A549 (cell line): ENCODE results near the gene JAG2. TPM values are rescaled to one million over a fixed set of nuclear protein-coding genes. Genes with fewer than 3 reads are reported as not detected.
A peak's percentile ranks its signal among the peaks of the same experiment; 100 is the strongest.

Experiments
- ATAC-seq, 2 experiments: fragments of 200-7000 bp in 1 of 2; fragments of >200 bp in 1 of 2; cut with Nextera tagmentation in 1 of 2; cut with Tn5 transposase in 1 of 2; 3 replicates each; pipeline versions ENCODE4 v1.8.0 to v1.9.1; 2018 to 2020; ENCODE audit warnings: mild to moderate bottlenecking in 1 of 2, moderate library complexity in 1 of 2
- CTCF ChIA-PET: fragments of 300-600 bp; sonication (Branson Sonifier 250); formaldehyde crosslinking; extraction: SDS; loops from one replicate; lab custom pipeline; 2021; ENCODE audit warnings: antibody characterized with exemption, inconsistent platforms; lab: Yijun Ruan, JAX
- POLR2A ChIA-PET: fragments of 350-600 bp; formaldehyde crosslinking; extraction: SDS; loops from one replicate; lab custom pipeline; 2021; ENCODE audit warnings: antibody characterized with exemption, inconsistent platforms; lab: Yijun Ruan, JAX
- DNase-seq, 2 experiments: peaks; one replicate each; pipeline versions ENCODE4 v3.0.0 to v3.0.0-alpha.2; 2011 to 2016; ENCODE audit warnings: low read depth in 1 of 2, low spot score in 1 of 2
- FAIRE-seq: peaks from 2 replicates; lab custom pipeline; 2011; peaks lifted over from hg19 to GRCh38; lab: Jason Lieb, UNC
- H3K27ac ChIP-seq, 2 experiments: fragments of >200 bp; sonication (Bioruptor Twin); formaldehyde crosslinking; 3 replicates each; pipeline ENCODE4 v1.5.1; 2016 to 2017
- H3K4me1 ChIP-seq: fragments of >200 bp; sonication (Bioruptor Twin); formaldehyde crosslinking; 3 replicates; pipeline ENCODE4 v1.6.1; 2016
- H3K4me2 ChIP-seq: fragments of >200 bp; sonication (Bioruptor Twin); formaldehyde crosslinking; 3 replicates; pipeline ENCODE4 v1.6.1; 2016
- H3K4me3 ChIP-seq: fragments of >200 bp; sonication (Bioruptor Twin); formaldehyde crosslinking; 3 replicates; pipeline ENCODE4 v1.5.1; 2016
- H3K9me3 ChIP-seq: fragments of >200 bp; sonication (Bioruptor Twin); formaldehyde crosslinking; 3 replicates; pipeline ENCODE4 v1.6.1; 2016
- CEBPB ChIP-seq, 2 experiments: fragments of >200 bp in 1 of 2; sonication (Bioruptor Twin) in 1 of 2; formaldehyde crosslinking in 1 of 2; IDR thresholded peaks; 2 replicates each; pipeline ENCODE4 v1.6.1; 2012 to 2016
- CHD4 ChIP-seq: fragments of 200-600 bp; sonication (generic); IDR thresholded peaks from 2 replicates; pipeline ENCODE4 v1.6.1; 2016; ENCODE audit warnings: antibody characterized with exemption, mild to moderate bottlenecking, borderline replicate concordance
- EHMT2 ChIP-seq: fragments of 200-600 bp; sonication (generic); IDR thresholded peaks from 2 replicates; pipeline ENCODE4 v1.6.1; 2016; ENCODE audit warnings: antibody characterized with exemption, low read depth, mild to moderate bottlenecking, moderate library complexity
- EP300 ChIP-seq, 2 experiments: fragments of >200 bp; sonication (Bioruptor Twin); formaldehyde crosslinking; IDR thresholded peaks; 2 replicates in 1 of 2; 3 replicates in 1 of 2; pipeline ENCODE4 v1.6.1; 2016 to 2017
- HDAC2 ChIP-seq: fragments of 200-600 bp; sonication (generic); IDR thresholded peaks from 2 replicates; pipeline ENCODE4 v1.6.1; 2016
- NPAS2 ChIP-seq: fragments of 250-450 bp; sonication (Bioruptor Pico); IDR thresholded peaks from 2 replicates; pipeline ENCODE4 v1.8.0; 2022; ENCODE audit warnings: mild to moderate bottlenecking, moderate library complexity, borderline replicate concordance
- NR3C1 ChIP-seq: fragments of >200 bp; sonication (Bioruptor Twin); formaldehyde crosslinking; IDR thresholded peaks from 3 replicates; pipeline ENCODE4 v1.6.1; 2017
- RCOR1 ChIP-seq: fragments of 150-350 bp; IDR thresholded peaks from 2 replicates; pipeline ENCODE4 v1.6.1; 2014; ENCODE audit warnings: antibody characterized with exemption, low read length, low read depth
- RNF2 ChIP-seq: fragments of 200-600 bp; sonication (generic); IDR thresholded peaks from 2 replicates; pipeline ENCODE4 v1.6.1; 2016; ENCODE audit warnings: low read depth, mild to moderate bottlenecking, antibody characterized with exemption, moderate library complexity, borderline replicate concordance
- ZNF302 ChIP-seq: fragments of 250-450 bp; sonication (Bioruptor Pico); IDR thresholded peaks from 2 replicates; pipeline ENCODE4 v1.9.0; 2021; ENCODE audit warnings: inconsistent platforms, mild to moderate bottlenecking, moderate library complexity
- ZSCAN20 ChIP-seq: fragments of 250-450 bp; sonication (Bioruptor Pico); IDR thresholded peaks from 2 replicates; pipeline ENCODE4 v1.8.0; 2022; ENCODE audit warnings: mild to moderate bottlenecking, moderate library complexity
- WGBS: methylation state at CpG from one replicate; pipeline ENCODE4 v1.1.6; 2017; ENCODE audit errors: missing lambda C conversion rate; 5-methylcytosine and 5-hydroxymethylcytosine counted together
- polyA plus RNA-seq, 4 experiments: library from polyadenylated mRNA; depleted of rRNA in 3 of 4; stranded (reverse); fragments of >200 nt; fragmentation: RNase III in 1 of 4; extraction: RNeasy Plus Mini Kit Qiagen cat#74134 plus additional on column Dnase treatment in 1 of 4; gene quantifications; 2 replicates in 3 of 4; 3 replicates in 1 of 4; pipeline ENCODE4 v1.2.3, GENCODE V29; 2011 to 2017
- TF ChIP-seq, protein P1 (sequence below): fragments of 250-450 bp; sonication (Bioruptor Pico); IDR thresholded peaks from 2 replicates; pipeline ENCODE4 v1.5.0; 2020; ENCODE audit warnings: low read depth, mild to moderate bottlenecking, moderate library complexity
- TF ChIP-seq, protein P2 (sequence below): fragments of >200 bp; sonication (Bioruptor Twin); formaldehyde crosslinking; IDR thresholded peaks from 3 replicates; pipeline ENCODE4 v1.6.1; 2016
- TF ChIP-seq, protein P3 (sequence below): fragments of >200 bp; sonication (Bioruptor Twin); formaldehyde crosslinking; IDR thresholded peaks from 3 replicates; pipeline ENCODE4 v1.5.1; 2016
- TF ChIP-seq, protein P4 (sequence below): IDR thresholded peaks from 2 replicates; pipeline ENCODE4 v1.6.1; 2012; ENCODE audit warnings: low read depth, borderline replicate concordance
- TF ChIP-seq, protein P5 (sequence below): fragments of 250-450 bp; sonication (Bioruptor Pico); IDR thresholded peaks from 2 replicates; pipeline ENCODE4 v1.5.0; 2021; ENCODE audit warnings: mild to moderate bottlenecking, moderate library complexity, borderline replicate concordance
- TF ChIP-seq, protein P6 (sequence below): fragments of >200 bp; sonication (Bioruptor Twin); formaldehyde crosslinking; IDR thresholded peaks from 2 replicates; pipeline ENCODE4 v1.6.1; 2016

JAG2 gene
- polyA plus RNA-seq, 2 of the 4 experiments (the other 2 are of a cell fraction): 5.9 to 20.4 TPM

DNA sequence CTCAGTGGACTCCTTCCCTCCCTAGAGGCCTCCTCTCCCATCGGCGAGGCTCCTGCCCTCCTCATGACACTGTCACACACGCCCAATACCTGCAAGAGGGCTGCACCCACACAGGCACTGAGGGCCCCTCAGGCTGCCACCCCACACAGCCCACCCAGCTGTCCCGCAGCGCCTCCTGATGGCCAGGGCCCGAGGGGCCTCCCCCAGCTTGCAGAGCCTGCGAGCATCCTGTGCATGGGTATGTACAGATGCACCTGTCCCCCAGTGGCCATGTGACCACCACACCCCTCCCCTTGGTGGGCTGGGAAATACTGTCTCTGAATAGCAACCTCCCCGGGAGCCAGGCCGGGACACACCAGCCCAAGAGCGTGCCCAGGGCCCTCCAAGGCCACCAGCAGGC, 31.5 kb upstream of the JAG2 start:
- CTCF ChIA-PET: interaction anchor here (0.8 to 4.8 kb wide), 7 partner anchors 11 to 163 kb away, joined by 3 to 24 read pairs (median 7); partner anchors contain the start of gene BTBD6
- WGBS: 80% methylated on average over 8 of the region's 10 CpGs

DNA sequence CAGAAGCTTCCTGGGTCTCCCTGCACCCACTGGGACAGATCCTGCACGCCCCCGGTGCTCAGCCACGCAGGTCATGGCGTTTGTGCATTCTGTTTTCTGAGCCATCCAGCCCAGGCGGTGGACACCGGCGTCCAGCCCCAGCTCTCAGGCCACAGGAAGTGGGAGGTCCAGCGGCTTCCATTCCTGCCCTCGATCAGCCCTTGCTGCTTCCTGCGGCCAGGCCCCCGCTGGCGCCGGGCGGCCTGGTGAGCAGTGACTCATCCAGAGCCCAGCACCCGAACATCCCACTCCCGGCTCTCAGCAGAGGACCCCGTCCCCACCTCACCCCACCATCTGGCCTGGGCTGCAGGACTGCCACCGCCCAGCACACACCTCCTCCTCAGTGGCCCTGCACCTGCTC, 30.5 kb upstream of the JAG2 start:
- peaks cover 25% of the 10 kb centered on the region for H3K4me1 ChIP-seq
- ATAC-seq (peak in 1 of 2 experiments; percentile 9; a peak in 3 of 6 replicates), DNase-seq (no peak)
- 36% methylated on average over 17 of the region's 18 CpGs for WGBS
- POLR2A ChIA-PET: no interaction called here
- TF ChIP-seq CHD4: no peak
- TF ChIP-seq, protein P1, sequence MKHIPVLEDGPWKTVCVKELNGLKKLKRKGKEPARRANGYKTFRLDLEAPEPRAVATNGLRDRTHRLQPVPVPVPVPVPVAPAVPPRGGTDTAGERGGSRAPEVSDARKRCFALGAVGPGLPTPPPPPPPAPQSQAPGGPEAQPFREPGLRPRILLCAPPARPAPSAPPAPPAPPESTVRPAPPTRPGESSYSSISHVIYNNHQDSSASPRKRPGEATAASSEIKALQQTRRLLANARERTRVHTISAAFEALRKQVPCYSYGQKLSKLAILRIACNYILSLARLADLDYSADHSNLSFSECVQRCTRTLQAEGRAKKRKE (CRISPR knock-in tag): no peak
- TF ChIP-seq EHMT2: no peak
- TF ChIP-seq NR3C1: no peak
- TF ChIP-seq, protein P2, sequence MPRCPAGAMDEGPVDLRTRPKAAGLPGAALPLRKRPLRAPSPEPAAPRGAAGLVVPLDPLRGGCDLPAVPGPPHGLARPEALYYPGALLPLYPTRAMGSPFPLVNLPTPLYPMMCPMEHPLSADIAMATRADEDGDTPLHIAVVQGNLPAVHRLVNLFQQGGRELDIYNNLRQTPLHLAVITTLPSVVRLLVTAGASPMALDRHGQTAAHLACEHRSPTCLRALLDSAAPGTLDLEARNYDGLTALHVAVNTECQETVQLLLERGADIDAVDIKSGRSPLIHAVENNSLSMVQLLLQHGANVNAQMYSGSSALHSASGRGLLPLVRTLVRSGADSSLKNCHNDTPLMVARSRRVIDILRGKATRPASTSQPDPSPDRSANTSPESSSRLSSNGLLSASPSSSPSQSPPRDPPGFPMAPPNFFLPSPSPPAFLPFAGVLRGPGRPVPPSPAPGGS: no peak
- TF ChIP-seq CEBPB (IDR thresholded peaks at IDR 0.05): no peak
- TF ChIP-seq, protein P3, sequence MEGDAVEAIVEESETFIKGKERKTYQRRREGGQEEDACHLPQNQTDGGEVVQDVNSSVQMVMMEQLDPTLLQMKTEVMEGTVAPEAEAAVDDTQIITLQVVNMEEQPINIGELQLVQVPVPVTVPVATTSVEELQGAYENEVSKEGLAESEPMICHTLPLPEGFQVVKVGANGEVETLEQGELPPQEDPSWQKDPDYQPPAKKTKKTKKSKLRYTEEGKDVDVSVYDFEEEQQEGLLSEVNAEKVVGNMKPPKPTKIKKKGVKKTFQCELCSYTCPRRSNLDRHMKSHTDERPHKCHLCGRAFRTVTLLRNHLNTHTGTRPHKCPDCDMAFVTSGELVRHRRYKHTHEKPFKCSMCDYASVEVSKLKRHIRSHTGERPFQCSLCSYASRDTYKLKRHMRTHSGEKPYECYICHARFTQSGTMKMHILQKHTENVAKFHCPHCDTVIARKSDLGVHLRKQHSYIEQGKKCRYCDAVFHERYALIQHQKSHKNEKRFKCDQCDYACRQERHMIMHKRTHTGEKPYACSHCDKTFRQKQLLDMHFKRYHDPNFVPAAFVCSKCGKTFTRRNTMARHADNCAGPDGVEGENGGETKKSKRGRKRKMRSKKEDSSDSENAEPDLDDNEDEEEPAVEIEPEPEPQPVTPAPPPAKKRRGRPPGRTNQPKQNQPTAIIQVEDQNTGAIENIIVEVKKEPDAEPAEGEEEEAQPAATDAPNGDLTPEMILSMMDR: no peak
- TF ChIP-seq, protein P4, sequence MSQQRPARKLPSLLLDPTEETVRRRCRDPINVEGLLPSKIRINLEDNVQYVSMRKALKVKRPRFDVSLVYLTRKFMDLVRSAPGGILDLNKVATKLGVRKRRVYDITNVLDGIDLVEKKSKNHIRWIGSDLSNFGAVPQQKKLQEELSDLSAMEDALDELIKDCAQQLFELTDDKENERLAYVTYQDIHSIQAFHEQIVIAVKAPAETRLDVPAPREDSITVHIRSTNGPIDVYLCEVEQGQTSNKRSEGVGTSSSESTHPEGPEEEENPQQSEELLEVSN: no peak
- TF ChIP-seq, protein P5, sequence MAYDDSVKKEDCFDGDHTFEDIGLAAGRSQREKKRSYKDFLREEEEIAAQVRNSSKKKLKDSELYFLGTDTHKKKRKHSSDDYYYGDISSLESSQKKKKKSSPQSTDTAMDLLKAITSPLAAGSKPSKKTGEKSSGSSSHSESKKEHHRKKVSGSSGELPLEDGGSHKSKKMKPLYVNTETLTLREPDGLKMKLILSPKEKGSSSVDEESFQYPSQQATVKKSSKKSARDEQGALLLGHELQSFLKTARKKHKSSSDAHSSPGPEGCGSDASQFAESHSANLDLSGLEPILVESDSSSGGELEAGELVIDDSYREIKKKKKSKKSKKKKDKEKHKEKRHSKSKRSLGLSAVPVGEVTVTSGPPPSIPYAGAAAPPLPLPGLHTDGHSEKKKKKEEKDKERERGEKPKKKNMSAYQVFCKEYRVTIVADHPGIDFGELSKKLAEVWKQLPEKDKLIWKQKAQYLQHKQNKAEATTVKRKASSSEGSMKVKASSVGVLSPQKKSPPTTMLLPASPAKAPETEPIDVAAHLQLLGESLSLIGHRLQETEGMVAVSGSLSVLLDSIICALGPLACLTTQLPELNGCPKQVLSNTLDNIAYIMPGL: no peak
- TF ChIP-seq EP300 (IDR thresholded peaks at IDR 0.05): no peak
- TF ChIP-seq, all 56 proteins: peak for 0
- CTCF ChIA-PET: interaction anchor here (1.0 to 3.2 kb wide), 4 partner anchors 10 to 109 kb away, joined by 3 to 12 read pairs (median 6); no protein-coding TSS in a partner anchor
- Histone ChIP-seq H3K4me3 (no peak overlapping the region), H3K9me3 (no peaks in the 10 kb centered on the region), H3K4me2 (peak overlapping the region; percentile 20; the same call in 1 of the 3 replicates), H3K27ac (peak overlapping the region in 1 of 2 experiments; percentile 54; a peak in 2 of 6 replicates)
- FAIRE-seq: no peak

More for the DNA sequence above, 31.5 kb upstream of the JAG2 start:
- DNase-seq: no peak
- Histone ChIP-seq H3K27ac (no peak overlapping the region), H3K9me3 (no peaks in the 10 kb centered on the region), H3K4me3 (no peak overlapping the region), H3K4me2 (no peak overlapping the region), H3K4me1 (peaks cover 28% of the 10 kb centered on the region)
- POLR2A ChIA-PET: no interaction called here
- FAIRE-seq: no peak
- no peak for ATAC-seq
- TF ChIP-seq EP300 (IDR thresholded peaks at IDR 0.05): no peak
- TF ChIP-seq, protein P5: no peak
- no peak for TF ChIP-seq ZSCAN20 (CRISPR knock-in tag)
- TF ChIP-seq, protein P6, sequence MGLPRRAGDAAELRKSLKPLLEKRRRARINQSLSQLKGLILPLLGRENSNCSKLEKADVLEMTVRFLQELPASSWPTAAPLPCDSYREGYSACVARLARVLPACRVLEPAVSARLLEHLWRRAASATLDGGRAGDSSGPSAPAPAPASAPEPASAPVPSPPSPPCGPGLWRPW: no peak
- no peak for TF ChIP-seq ZNF302 (CRISPR knock-in tag)
- TF ChIP-seq RCOR1: no peak
- no peak for TF ChIP-seq NPAS2 (CRISPR knock-in tag)
- TF ChIP-seq RNF2: no peak
- no peak for TF ChIP-seq HDAC2
